ENCODE data around the gene TEX10. TPM values are rescaled to one million over a fixed set of nuclear protein-coding genes. Genes with fewer than 3 reads are reported as not detected.

The TEX10 gene
- total and polyA plus RNA-seq, 2 of the 13 experiments (the other 11 are each of a cell fraction or from before 2014, with no cell fraction given): 18.1 to 38.7 TPM

DNA sequence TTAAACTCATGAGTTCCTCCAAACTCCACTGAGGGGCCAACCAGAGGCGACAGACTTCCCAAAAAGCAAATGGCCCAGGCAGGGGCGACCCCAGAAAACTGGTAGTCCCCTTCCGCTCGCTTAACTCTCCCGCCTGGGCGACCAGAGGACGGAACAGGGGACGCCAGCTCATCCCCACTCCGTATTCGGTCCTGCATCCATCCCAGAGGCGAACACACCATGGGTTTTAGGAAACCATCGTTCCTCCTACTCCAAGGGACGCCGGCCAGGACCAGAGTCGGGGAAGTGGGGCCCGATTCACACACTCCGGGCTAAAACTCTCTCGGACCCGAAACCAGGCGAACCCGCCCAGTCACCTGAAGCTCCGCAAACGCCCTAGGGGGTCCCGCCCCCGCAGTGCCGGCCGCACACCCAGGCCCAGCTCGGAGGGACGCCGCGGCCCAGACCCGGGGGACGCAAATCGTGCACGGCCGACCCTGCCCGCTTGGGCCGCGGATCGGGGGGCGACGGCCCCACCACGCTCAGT, 478 bp downstream of the TEX10 start (continued):
- TF ChIP-seq, protein P1, sequence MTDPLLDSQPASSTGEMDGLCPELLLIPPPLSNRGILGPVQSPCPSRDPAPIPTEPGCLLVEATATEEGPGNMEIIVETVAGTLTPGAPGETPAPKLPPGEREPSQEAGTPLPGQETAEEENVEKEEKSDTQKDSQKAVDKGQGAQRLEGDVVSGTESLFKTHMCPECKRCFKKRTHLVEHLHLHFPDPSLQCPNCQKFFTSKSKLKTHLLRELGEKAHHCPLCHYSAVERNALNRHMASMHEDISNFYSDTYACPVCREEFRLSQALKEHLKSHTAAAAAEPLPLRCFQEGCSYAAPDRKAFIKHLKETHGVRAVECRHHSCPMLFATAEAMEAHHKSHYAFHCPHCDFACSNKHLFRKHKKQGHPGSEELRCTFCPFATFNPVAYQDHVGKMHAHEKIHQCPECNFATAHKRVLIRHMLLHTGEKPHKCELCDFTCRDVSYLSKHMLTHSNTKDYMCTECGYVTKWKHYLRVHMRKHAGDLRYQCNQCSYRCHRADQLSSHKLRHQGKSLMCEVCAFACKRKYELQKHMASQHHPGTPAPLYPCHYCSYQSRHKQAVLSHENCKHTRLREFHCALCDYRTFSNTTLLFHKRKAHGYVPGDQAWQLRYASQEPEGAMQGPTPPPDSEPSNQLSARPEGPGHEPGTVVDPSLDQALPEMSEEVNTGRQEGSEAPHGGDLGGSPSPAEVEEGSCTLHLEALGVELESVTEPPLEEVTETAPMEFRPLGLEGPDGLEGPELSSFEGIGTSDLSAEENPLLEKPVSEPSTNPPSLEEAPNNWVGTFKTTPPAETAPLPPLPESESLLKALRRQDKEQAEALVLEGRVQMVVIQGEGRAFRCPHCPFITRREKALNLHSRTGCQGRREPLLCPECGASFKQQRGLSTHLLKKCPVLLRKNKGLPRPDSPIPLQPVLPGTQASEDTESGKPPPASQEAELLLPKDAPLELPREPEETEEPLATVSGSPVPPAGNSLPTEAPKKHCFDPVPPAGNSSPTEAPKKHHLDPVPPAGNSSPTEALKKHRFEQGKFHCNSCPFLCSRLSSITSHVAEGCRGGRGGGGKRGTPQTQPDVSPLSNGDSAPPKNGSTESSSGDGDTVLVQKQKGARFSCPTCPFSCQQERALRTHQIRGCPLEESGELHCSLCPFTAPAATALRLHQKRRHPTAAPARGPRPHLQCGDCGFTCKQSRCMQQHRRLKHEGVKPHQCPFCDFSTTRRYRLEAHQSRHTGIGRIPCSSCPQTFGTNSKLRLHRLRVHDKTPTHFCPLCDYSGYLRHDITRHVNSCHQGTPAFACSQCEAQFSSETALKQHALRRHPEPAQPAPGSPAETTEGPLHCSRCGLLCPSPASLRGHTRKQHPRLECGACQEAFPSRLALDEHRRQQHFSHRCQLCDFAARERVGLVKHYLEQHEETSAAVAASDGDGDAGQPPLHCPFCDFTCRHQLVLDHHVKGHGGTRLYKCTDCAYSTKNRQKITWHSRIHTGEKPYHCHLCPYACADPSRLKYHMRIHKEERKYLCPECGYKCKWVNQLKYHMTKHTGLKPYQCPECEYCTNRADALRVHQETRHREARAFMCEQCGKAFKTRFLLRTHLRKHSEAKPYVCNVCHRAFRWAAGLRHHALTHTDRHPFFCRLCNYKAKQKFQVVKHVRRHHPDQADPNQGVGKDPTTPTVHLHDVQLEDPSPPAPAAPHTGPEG (CRISPR knock-in tag; IDR thresholded peaks at IDR 0.05): no peak
- TF ChIP-seq HOXA7 (CRISPR knock-in tag; IDR thresholded peaks at IDR 0.05) (no peak), ZNF713 (CRISPR knock-in tag; IDR thresholded peaks at IDR 0.05) (0 out of 2 replicates have a peak, but pooled peaks have one; percentile 77), ZNF772 (CRISPR knock-in tag; IDR thresholded peaks at IDR 0.05) (no peak), ZNF335 (CRISPR knock-in tag; IDR thresholded peaks at IDR 0.05) (no peak), ZNF816 (CRISPR knock-in tag; IDR thresholded peaks at IDR 0.05; ENCODE audit: borderline replicate concordance) (peak; percentile 45; the same call in 1 of the 2 replicates), RELA (CRISPR knock-in tag; IDR thresholded peaks at IDR 0.05) (no peak), ZNF83 (CRISPR knock-in tag; IDR thresholded peaks at IDR 0.05; ENCODE audit: borderline replicate concordance) (peak; percentile 43; the same call in 1 of the 2 replicates), PRPF4 (IDR thresholded peaks at IDR 0.05; ENCODE audit: low read depth, low read length, poor library complexity, severe bottlenecking) (no peak), KLF6 (CRISPR knock-in tag; IDR thresholded peaks at IDR 0.05) (no peak), POGZ (CRISPR knock-in tag; IDR thresholded peaks at IDR 0.05) (no peak), ARID2 (CRISPR knock-in tag; IDR thresholded peaks at IDR 0.05; ENCODE audit: borderline replicate concordance) (no peak), ZNF33B (CRISPR knock-in tag; IDR thresholded peaks at IDR 0.05) (no peak)
- TF ChIP-seq, protein P2, sequence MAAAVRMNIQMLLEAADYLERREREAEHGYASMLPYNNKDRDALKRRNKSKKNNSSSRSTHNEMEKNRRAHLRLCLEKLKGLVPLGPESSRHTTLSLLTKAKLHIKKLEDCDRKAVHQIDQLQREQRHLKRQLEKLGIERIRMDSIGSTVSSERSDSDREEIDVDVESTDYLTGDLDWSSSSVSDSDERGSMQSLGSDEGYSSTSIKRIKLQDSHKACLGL (CRISPR knock-in tag; IDR thresholded peaks at IDR 0.05): no peak; the same call in 1 of the 2 replicates
- TF ChIP-seq, protein P3, sequence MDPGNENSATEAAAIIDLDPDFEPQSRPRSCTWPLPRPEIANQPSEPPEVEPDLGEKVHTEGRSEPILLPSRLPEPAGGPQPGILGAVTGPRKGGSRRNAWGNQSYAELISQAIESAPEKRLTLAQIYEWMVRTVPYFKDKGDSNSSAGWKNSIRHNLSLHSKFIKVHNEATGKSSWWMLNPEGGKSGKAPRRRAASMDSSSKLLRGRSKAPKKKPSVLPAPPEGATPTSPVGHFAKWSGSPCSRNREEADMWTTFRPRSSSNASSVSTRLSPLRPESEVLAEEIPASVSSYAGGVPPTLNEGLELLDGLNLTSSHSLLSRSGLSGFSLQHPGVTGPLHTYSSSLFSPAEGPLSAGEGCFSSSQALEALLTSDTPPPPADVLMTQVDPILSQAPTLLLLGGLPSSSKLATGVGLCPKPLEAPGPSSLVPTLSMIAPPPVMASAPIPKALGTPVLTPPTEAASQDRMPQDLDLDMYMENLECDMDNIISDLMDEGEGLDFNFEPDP (CRISPR knock-in tag; conservative IDR thresholded peaks at IDR 0.05): no peak
- TF ChIP-seq, protein P4, sequence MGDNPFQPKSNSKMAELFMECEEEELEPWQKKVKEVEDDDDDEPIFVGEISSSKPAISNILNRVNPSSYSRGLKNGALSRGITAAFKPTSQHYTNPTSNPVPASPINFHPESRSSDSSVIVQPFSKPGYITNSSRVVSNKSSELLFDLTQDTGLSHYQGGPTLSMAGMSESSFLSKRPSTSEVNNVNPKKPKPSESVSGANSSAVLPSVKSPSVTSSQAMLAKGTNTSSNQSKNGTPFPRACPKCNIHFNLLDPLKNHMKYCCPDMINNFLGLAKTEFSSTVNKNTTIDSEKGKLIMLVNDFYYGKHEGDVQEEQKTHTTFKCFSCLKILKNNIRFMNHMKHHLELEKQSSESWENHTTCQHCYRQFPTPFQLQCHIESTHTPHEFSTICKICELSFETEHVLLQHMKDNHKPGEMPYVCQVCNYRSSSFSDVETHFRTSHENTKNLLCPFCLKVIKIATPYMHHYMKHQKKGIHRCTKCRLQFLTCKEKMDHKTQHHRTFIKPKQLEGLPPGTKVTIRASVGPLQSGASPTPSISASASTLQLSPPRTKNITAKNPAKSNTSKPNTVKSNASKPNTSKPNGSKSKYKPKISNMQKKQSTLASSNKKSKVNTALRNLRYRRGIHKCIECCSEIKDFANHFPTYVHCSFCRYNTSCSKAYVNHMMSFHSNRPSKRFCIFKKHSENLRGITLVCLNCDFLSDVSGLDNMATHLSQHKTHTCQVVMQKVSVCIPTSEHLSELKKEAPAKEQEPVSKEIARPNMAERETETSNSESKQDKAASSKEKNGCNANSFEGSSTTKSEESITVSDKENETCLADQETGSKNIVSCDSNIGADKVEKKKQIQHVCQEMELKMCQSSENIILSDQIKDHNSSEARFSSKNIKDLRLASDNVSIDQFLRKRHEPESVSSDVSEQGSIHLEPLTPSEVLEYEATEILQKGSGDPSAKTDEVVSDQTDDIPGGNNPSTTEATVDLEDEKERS (CRISPR knock-in tag; IDR thresholded peaks at IDR 0.05): 0 out of 2 replicates have a peak, but pooled peaks have one; percentile 12
- TF ChIP-seq, protein P5, sequence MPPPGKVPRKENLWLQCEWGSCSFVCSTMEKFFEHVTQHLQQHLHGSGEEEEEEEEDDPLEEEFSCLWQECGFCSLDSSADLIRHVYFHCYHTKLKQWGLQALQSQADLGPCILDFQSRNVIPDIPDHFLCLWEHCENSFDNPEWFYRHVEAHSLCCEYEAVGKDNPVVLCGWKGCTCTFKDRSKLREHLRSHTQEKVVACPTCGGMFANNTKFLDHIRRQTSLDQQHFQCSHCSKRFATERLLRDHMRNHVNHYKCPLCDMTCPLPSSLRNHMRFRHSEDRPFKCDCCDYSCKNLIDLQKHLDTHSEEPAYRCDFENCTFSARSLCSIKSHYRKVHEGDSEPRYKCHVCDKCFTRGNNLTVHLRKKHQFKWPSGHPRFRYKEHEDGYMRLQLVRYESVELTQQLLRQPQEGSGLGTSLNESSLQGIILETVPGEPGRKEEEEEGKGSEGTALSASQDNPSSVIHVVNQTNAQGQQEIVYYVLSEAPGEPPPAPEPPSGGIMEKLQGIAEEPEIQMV (CRISPR knock-in tag; IDR thresholded peaks at IDR 0.05; ENCODE audit: low read depth): 0 out of 2 replicates have a peak, but pooled peaks have one; percentile 11
